ENCODE results near the gene FAM168A.

The FAM168A gene

DNA sequence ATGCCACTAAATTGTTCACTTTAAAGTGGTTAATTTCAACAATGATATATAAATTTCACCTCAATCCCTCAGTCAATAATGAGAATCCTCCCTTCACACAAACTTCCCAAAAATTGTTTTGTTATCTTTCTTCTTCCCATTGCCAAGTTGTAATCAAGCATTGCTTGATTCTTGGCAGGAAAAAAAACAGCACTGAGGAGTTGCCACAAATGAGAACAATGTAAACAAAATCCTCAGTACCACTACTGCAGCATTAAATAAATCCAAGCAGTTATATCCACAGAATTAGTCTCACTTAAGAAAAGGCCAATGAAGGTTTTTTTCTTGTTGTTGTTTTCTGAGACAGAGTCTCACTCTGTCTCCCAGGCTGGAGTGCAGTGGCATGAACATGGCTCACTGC is 38.2 kb downstream of the FAM168A start:
- no peak for DNase-seq (ENCODE audit: low read depth in 4 of 4, low spot score in 1 of 4)

DNA sequence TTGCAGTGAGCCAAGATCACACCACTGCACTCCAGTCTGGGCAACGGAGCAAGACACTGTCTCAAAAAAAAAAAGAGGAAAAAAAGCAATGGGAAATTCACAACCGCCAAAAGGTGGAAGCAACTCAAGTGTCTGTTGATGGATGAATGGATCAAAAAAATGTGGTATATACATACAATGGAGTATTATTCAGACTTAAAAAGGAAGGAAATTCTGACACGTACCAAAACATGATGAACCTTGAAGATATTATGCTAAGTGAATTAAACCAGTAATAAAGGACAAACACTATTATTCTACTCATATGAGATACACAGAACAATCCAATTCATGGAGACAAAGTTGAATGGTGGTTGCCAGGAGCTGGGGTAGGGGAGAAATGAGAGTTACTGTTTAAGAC is 40.9 kb downstream of the FAM168A start:
- no peak for DNase-seq (ENCODE audit: low read depth in 4 of 4, low spot score in 1 of 4)

DNA sequence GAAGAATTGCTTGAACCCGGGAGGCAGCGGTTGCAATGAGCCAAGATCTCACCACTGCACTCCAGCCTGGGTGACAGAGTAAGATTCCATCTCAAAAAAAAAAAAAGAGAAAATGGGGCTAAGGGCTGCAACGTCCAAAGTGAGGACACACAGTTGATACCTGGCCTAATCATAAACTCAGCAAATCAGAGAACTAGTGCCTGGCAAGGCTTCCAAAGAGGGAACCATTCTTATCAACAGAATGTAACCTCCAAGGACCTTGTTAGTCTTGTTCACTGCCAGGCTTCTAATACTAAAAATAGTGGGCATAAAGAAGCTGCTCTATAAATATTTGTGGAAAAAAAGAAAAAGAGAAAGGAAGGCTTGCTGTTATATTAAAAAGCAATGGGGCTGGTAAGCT is 42.3 kb downstream of the FAM168A start:
- DNase-seq (ENCODE audit: low read depth in 4 of 4, low spot score in 1 of 4): no peak

GRCh38 chr11:73554671-73555320 is 43.1 kb downstream of the FAM168A start:
- no peak for DNase-seq (ENCODE audit: low read depth in 4 of 4, low spot score in 1 of 4)

DNA sequence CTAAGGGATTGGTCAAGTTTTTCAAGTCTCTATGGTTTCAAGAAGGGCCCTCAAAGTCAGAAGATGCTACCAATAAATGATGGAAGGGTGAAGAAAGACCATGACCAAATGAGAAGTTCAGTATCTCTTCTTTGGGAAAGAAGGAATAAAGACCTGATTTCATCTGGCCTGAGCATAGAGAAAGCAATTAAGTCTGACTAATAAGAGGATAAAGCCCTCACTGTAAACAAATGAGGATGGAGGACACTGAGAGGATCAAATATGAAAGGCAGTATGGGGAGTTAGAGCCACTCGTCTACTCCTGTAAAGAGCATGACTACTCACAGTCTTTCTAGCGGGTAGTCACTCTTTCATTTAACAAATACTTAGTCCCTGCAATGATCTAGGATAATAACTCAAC is 44.6 kb downstream of the FAM168A start:
- no peak for DNase-seq (ENCODE audit: low read depth in 4 of 4, low spot score in 1 of 4)

DNA sequence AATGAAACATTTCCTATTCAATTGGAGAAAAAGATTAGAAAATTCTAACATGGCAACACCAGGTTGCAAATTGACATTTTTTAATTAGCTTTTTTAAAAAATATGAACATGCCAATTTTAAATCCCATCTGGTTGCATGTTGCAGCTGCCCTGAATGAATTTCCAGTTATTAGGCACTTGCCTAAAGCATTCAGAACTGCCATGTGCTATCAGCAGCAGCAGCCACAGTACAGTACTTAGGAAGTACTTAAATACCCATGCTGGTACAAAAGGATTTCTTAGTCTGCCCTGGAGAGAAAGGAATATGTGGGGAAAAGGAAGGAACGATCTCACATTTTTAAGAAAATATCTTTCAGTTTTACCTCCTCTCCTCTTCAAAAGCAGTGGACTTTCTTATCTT is 46.2 kb downstream of the FAM168A start:
- DNase-seq (ENCODE audit: low read depth in 4 of 4, low spot score in 1 of 4): no peak

- DNase-seq (ENCODE audit: low read depth in 4 of 4, low spot score in 1 of 4): no peak
Observed at GRCh38 chr11:73549376-73549775, 48.5 kb downstream of the FAM168A start.

DNA sequence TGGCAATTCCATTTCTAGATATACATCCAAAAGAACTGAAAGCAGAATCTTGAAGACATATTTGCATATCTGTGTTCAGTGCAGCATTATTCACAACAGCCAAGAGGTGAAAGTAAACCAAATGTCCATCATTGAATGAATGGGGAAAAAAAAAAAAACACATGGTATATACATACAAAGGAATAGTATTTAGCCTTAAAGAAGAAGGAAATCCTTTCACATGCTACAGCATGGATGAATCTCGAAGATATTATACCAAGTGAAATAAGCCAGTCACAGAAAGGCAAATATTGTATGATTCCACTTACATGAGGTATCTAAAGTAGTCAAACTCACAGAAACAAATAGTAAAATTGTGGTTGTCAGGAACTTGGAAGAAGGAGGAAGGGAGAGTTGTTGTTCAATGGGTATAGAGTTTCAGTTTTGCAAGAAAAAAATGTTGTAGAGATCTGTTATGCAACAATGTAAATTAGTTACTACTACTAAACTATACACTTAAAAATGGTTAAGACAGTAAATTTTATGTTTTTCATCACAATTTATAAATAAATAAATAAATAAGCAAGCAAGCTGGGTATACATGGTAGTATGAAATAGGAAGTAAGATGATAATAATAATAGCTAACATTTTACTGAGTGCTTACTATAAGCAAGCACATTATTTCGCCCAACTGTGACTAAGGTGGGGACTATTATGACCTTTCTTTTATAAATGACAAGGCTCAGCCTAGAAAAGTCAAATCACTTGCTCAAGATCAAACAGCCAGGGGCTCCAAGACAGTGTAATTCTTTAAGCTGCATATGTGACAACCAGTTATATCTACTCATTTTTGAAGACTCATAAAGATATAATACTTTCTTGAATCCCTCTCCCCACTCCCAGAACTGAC is 50.0 kb downstream of the FAM168A start:
- DNase-seq (ENCODE audit: low read depth in 4 of 4, low spot score in 1 of 4): no peak

DNA sequence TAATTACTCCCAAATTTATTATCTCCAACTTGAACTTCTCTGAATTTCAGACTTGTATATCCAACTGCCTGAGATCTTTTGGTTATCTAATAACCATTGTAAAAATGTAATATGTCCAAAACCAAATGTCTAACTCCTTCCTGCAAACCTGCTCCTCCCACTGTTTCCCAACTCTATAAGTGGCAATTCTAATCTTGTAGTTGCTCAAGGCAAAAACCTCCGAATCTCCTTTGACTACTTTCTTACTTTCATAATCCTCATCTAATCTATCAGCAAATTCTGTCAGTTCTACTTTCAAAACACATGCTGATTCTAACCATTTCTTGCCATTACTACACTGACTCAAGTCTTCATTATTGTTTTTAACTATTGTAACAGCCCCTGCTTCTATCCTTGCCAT is 55.7 kb downstream of the FAM168A start:
- DNase-seq (ENCODE audit: low read depth in 4 of 4, low spot score in 1 of 4): no peak

DNA sequence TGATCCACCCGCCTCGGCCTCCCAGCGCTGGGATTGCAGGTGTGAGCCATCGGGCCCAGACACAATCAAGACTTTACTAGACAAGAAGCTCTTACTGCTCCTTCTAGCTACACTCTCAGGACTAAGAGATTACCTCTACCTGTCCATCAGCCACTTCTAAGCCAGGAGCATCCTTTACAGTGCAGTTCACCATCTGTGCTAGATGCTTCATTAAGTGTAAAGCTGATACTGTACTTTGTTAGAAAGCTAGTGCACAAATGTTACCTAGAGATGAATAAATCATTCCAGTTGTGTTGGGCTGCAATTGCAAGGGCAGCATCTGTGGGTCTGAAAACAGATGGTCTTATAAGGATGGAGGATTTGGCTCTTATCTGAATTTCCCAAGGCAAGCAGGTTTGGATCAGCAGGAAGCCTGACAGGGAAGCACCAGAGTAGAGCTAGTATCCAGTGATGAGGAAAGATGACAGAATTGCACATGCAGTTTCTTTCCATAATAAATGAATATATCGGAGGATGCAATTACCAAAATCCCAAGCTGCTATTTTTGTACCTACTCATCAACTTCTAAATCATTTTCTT is 58.3 kb downstream of the FAM168A start:
- no peak for DNase-seq (ENCODE audit: low read depth in 4 of 4, low spot score in 1 of 4)

DNA sequence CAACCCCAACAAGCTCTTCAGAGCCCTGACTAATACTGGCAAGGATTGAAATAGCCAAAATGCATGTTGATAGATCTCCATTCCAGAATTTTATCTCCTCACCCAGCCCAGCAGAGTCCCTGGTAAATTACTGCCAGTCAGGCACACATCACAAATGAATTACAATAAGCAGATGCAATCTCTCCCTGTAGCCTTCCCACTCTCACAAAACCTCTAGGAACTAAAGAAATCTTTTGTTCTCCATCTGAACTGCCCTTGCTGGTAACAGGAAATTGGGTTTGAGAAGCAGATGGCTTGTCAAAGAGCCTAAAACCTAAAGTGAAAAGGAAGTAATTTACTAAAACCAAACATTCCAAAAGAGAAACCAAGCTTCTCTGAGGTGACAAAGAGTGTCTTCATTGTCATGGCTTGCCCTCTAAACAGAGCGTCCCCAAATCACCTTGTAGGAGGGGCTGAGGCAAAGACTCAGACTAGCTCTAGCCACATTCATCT is 59.5 kb downstream of the FAM168A start:
- DNase-seq (ENCODE audit: low read depth in 4 of 4, low spot score in 1 of 4): no peak

DNA sequence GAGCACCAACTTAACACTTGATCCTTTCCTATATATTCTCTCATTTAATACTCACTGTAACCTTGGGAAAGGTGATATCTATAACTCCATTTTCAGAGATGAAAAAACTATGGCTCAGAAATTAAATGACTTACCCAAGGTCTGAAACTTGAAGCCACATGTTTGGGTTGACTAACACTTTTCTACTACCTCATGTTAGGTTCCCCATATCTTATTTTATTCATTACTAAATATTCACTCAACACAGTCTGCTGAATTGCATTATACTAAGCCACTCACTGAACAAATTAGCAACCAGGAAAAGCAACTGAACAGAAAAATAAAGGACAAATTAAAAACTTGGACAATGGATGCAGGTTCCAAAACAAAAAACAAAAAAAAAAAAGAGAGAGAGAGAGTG is 59.9 kb downstream of the FAM168A start:
- no peak for DNase-seq (ENCODE audit: low read depth in 4 of 4, low spot score in 1 of 4)

GRCh38 chr11:73536961-73537360 is 61.0 kb downstream of the FAM168A start:
- DNase-seq (ENCODE audit: low read depth in 4 of 4, low spot score in 1 of 4): no peak

DNA sequence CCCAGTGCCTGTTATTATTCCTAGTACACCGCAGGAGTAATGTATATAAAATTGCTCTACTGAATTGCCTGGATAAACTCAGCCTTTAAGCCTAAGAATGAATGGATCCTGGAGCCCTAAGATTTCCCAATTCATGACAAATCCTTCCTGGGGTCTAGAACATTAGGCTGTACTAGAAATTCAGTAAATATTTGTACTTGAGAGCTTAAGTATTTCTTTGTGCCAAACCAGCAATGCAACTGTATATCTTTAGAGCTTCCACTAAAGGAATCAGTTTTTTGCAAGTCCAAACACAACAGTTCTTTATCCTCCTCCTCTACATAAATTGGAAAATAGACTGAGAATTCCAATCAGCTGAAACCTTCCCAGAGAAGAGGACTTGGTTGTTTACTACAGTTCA is 65.6 kb downstream of the FAM168A start:
- DNase-seq (ENCODE audit: low read depth in 4 of 4, low spot score in 1 of 4): no peak

DNA sequence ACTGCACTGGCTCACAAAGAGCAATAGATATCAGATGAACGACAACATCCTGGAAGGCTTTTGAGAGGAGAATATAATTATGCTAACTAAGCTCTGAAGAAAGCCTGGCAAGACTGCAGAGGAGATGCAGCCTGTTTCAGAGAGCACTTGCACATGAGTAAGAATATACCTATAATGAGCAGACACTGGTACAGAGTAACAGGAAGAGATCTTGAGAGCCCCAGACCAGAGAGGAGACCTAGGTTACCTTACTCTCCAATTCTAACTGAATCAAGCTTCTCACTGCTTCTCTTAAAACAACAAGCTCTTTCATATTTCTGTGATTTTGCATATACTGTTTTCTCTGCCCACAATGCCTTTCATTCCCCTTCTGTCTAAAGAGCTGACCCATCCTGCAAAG is 66.5 kb downstream of the FAM168A start:
- DNase-seq (ENCODE audit: low read depth in 4 of 4, low spot score in 1 of 4): no peak

DNA sequence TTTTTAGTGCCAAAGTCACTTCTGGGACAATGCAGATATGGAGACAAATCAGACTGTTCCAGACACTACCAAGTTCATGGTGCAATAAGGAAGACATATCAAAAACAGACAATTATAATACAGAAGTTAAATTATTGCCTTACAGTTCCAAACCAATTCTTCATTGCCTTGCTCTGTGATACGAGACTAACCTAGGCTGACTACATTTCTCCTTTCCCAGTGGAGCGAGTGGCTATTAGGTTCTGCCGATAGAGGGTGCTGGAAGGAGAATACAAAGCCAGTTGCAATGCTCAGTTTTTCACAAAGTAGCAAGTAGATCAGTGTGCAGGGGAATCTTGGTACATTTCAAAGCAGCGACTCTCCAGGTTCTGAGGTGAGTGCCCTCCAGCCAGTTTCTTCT is 67.8 kb downstream of the FAM168A start:
- DNase-seq (ENCODE audit: low read depth in 4 of 4, low spot score in 1 of 4): no peak

DNA sequence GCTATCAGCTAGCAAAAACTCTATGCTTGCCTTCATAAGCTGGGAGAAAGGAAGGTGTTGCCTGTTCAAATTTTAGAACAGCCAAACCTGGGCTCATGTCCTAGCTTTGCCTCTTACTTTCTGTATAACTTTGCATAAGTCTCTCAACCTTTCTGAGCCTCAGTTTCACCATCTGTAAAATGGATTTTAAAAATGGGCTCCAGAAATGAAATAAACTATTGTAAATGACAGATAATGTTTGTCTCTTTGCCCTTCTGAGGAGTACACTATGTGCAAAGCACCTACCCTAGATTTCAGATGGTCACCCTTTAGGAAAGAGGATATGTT is 68.7 kb downstream of the FAM168A start:
- no peak for DNase-seq (ENCODE audit: low read depth in 4 of 4, low spot score in 1 of 4)

DNA sequence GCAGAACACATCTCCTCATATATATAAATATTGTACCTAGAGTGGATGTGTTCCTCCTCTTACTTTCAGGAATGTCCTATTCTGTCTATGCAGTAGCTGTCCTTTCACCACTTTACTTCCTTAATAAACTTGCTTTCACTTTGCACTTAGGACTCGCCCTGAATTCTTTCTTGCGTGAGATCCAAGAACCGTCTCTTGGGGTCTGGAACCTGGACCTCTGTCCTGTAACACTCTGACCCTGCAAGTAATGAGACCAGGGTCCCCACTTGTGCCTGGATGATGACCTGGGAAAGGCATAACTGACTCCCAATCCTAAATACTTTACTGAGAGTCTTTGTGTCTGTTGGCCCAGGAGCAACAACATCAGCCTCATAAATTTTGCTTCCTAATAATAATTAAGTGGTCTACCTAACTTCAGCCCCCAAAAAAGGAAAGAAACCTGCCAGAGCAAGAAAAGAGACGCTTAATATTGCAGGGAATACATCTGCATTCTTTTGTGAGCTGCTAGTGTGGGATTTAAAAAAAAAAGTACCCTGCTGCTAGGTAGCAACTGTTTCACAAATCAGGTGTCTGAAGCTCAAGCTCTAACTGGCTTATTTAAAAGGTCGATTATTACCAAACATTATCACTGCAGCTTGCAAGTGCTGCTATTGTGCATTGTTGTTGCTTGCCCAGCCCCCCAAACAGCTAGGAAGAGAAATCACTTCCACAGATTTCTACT is 69.3 kb downstream of the FAM168A start:
- DNase-seq (ENCODE audit: low read depth in 4 of 4, low spot score in 1 of 4): no peak

GRCh38 chr11:73528013-73528412 is 69.9 kb downstream of the FAM168A start:
- no peak for DNase-seq (ENCODE audit: low read depth in 4 of 4, low spot score in 1 of 4)

GRCh38 chr11:73525611-73526010 is 72.3 kb downstream of the FAM168A start:
- no peak for DNase-seq (ENCODE audit: low read depth in 4 of 4, low spot score in 1 of 4)

- DNase-seq (ENCODE audit: low read depth in 4 of 4, low spot score in 1 of 4): no peak
Observed at GRCh38 chr11:73524774-73525173, 73.1 kb downstream of the FAM168A start.

- no peak for DNase-seq (ENCODE audit: low read depth in 4 of 4, low spot score in 1 of 4)
Observed at GRCh38 chr11:73521621-73522020, 76.3 kb downstream of the FAM168A start.

Data from stimulated activated CD4-positive, alpha-beta T cell treated with anti-CD3 and anti-CD28 coated beads, Interleukin-1b, Interleukin-23, amount 100 ng/mL, for 24 hours (primary cell).